Left cardiac atrium (tissue), 4 donors: ENCODE results near the gene ZC3H10. TPM values are rescaled to one million over a fixed set of nuclear protein-coding genes. Genes with fewer than 3 reads are reported as not detected.
"Not testable (repeated sequence)": the region's sequence is repeated elsewhere in the genome, so short reads cannot be mapped to it uniquely, and the experiment has no call there.

Source experiments
- ATAC-seq, 2 donors: fragments of 200-7000 bp; cut with Tn5 transposase; one replicate each; pipeline ENCODE4 v1.9.1; 2020; ENCODE audit warnings: mild to moderate bottlenecking in 2 of 2, moderate library complexity in 2 of 2
- DNase-seq: peaks from one replicate; pipeline ENCODE4 v3.0.0-alpha.2; 2020
- intact Hi-C, 2 donors: fragments of 100-400 bp; cut with DNase I; formaldehyde crosslinking; loops; one replicate each; pipeline versions ENCODE4 v1.14.1 to v1.15.1; 2022 to 2023
- total RNA-seq, 2 donors: library from RNA; stranded (reverse); fragmentation: NEBNext Ultra II Directional; extraction: Animal tissue kit (Norgen Biotek cat#: 25700); gene quantifications; one replicate each; pipeline ENCODE4 v1.2.1, GENCODE V29; 2021
- donor health status: DM: no; HTN: yes; CAD: no.
- donor health status: DM: no; HTN: yes; CAD: no; lungs with severe emphysema.
- donor health status: DM: yes; HTN: yes; CAD: no.
- donor health status: Dilated cardiomyopathy.

The ZC3H10 gene
- total RNA-seq, 2 donors from 2014 or later, result 6.6 to 7.6 TPM

DNA sequence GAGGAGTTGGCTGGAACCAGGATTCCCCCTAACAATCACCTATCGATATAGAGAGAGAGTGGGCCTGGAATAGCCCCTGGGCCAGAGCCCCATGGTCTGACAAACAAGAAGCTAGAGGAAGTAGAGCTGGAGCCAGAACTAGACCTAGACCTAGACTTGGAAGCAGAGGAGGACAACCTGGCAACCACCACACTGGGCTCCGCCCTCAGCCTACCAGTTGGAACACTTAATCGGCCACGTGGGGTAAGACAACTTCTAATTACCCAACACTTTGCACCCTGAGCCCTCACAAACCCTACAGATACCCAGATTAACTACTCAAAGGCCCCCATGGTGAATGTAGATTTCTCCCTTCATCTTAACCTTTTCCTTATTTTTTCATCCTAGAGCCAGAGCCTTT lies 18.3 kb upstream of the ZC3H10 start:
- intact Hi-C loops, result loop anchor here (10.0 kb wide), 2 partner anchors 55 to 105 kb away; partner anchors contain the start of genes SUOX (in 2 of the 2) and RPS26 (in 1 of the 2)
- DNase-seq, result no peak
- no peak for ATAC-seq

DNA sequence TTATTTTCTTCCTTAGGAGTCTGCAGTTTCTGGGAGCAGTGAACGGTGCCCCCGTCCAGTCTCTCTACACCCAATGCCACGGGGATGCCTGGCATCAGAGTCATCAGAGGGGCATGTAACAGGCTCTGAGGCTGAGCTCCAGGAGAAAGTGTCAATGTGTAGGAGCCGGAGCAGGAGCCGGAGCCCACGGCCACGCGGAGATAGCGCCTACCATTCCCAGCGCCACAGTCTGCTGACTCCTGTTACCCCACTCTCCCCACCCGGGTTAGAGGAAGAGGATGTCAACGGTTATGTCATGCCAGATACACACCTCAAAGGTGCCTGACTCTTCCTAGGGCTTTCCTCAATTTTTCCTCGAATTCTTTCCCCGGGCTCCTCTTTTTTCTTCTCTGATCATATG lies 17.0 kb upstream of the ZC3H10 start:
- ATAC-seq, result no peak
- intact Hi-C loops, result loop anchor here in 1 of 2 donors (10.0 kb wide), 2 partner anchors 56 to 106 kb away; partner anchors contain the start of genes RPS26 and SUOX

DNA sequence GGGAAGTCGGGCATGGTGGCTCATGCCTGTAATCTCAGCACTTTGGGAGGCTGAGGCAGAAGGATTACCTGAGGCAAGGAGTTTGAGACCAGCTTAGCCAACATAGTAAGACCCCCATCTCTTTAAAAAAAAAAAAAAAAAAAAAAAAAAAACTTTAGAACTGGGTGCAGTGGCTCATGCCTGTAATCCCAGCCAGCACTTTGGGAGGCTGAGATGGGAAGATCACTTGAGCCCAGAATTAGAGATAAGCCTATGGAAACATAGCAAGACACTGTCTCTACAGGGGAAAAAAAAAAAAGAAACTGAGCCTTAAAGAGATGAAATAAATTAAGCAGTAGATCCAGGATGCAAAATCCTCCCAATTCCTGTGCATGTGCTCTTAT lies 15.4 kb upstream of the ZC3H10 start:
- intact Hi-C loops, result loop anchor here in 1 of 2 donors (10.0 kb wide), 2 partner anchors 58 to 108 kb away; partner anchors contain the start of genes RPS26 and SUOX
- DNase-seq, result no peak
- ATAC-seq, result no peak

More for the DNA sequence above, 17.0 kb upstream of the ZC3H10 start:
- no peak for DNase-seq

DNA sequence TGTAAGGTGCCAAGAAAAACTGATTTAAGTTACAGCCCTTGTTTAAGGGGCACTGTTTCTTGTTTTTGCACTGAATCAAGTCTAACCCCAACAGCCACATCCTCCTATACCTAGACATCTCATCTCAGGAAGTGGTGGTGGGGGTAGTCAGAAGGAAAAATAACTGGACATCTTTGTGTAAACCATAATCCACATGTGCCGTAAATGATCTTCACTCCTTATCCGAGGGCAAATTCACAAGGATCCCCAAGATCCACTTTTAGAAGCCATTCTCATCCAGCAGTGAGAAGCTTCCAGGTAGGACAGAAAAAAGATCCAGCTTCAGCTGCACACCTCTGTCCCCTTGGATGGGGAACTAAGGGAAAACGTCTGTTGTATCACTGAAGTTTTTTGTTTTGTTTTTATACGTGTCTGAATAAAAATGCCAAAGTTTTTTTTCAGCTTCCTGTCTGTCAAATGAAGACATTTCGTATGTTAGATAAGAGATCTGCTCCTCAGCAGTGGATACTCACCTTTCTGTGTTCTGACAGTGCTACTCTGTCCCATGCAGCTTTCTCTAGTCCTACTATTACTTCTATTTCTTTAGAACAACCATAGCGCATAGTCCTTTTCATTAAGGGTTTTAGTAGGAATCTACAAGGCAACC lies 14.9 kb upstream of the ZC3H10 start:
- ATAC-seq, result no peak
- no peak for DNase-seq
- intact Hi-C loops, result loop anchor here in 1 of 2 donors (10.0 kb wide), 2 partner anchors 58 to 108 kb away; partner anchors contain the start of genes RPS26 and SUOX

DNA sequence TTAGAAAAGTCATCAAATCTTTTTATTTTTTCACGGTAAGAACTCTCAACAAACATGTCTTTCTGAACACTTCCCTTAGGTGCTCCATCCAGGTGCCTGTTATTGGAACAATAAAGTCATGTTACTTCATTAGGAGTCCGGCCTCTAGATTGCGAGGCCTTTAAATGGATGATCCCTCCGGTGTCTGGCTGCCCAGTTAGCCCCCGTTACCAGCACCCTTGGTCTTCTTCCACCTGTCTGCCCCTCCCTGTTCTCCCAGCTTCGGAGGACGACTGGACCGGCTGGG lies 14.3 kb upstream of the ZC3H10 start:
- intact Hi-C loops, result loop anchor here in 1 of 2 donors (10.0 kb wide), 2 partner anchors 59 to 109 kb away; partner anchors contain the start of genes RPS26 and SUOX
- no peak for DNase-seq
- no peak for ATAC-seq

DNA sequence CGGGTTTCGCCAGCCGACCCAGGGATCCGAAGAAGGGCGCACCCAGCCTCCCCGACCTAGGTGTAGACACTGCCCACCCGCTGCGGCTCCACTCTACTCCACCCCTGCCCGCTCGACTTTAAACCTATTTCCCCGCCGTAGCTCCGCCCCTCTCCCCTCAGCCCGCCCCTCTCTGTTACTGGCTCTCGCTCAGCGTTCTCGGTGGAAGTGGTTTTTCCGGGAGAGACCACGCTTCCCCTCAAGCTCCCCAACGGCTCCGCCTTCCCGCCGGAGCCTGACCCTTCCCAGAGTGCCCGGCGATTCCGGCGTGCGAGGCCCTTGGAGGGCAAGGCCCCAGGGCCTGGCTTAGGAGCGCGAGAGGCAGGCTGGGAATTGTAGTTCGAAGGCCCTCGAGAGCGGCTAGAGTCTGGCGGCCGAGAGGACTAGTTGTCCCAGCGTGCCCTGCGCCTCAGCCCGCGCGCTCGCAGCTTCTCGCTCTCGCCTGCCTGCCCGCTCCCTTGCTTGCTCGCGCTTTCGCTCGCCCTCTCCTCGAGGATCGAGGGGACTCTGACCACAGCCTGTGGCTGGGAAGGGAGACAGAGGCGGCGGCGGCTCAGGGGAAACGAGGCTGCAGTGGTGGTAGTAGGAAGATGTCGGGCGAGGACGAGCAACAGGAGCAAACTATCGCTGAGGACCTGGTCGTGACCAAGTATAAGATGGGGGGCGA lies 13.8 kb upstream of the ZC3H10 start, which contains the start of gene PA2G4:
TSS of gene PA2G4 (plus strand) at position 451 of the 706 bp plus-strand sequence. CDS start at position 630, 179 bp downstream.
- intact Hi-C loops, result loop anchor here in 1 of 2 donors (10.0 kb wide), 2 partner anchors 59 to 109 kb away; partner anchors contain the start of genes RPS26 and SUOX
- DNase-seq (peak; percentile 99), ATAC-seq (peak; percentile 98 to 99)

DNA sequence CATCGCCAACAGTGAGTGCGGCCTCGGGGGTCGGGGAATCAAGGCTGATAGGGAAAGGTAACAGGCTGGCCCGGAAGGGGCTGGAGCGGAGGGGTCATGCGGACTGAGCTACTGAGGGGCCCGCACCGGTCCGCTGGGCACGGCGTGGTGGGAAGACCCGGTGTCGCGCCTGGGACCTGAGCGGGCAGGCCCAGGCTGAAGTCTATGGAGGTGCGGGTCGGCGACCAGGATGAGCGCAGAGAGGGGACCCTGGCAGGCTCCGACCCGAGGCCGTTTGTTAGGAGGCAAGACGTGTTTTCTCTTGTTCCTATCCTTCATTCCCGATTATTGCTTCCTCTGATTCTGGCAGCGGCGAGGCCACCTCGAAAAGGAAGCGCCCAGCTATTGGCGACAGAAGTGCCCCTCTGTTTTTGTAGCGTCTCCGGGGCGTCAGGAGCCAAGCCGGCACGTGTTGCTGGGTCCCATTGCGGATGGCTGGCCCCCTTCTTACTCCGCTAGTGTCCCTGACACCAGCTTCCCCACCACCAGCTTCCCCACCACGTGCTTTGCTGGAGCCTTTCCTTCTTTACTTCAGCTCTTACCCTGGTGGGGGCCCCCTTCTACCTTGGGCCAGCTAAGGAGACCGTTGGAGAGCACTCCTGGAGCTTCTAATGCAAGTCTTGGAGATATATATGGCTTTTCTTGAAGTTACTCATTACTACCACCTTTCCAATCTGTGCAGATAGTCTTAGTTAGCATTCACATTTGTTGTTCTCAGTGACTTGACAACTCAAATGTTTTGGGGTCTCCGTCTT lies 13.1 kb upstream of the ZC3H10 start:
- DNase-seq (no peak), ATAC-seq (peak; percentile 27 to 45)
- intact Hi-C loops, result loop anchor here in 1 of 2 donors (10.0 kb wide), 2 partner anchors 60 to 110 kb away; partner anchors contain the start of genes RPS26 and SUOX

DNA sequence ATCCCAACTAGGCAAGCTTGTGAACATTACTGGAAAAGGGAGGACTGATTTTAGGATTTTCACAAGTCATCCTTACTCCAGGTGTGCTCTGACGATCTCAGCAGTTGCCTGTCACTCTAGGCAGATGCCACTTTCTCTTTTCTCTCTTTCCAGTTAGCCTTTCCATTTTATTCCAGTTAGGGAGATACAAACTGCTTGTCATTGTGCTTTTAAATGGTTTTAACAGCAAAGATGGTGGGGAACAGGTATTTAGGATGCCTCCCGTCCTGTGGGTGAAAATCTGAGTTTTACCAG lies 12.5 kb upstream of the ZC3H10 start:
- DNase-seq (no peak), ATAC-seq (no peak)
- intact Hi-C loops, result loop anchor here in 1 of 2 donors (10.0 kb wide), 2 partner anchors 61 to 111 kb away; partner anchors contain the start of genes RPS26 and SUOX

DNA sequence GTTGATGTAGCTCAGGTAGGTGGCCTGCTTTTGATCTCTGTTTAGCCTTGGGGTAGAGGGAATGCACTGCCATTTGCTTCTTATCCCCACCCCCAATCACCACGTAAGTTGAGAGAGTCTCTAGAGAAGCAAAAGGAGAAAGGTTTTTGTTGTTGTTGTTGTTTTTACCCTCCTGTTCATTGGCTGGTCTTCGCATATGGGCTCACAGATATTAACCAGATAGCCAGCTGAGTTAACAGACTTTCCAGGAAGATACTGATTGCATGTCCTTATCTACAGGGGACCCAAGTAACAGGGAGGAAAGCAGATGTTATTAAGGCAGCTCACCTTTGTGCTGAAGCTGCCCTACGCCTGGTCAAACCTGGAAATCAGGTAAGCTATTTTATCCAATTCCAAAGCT lies 10.8 kb upstream of the ZC3H10 start:
- intact Hi-C loops, result loop anchor here in 1 of 2 donors (10.0 kb wide), 2 partner anchors 62 to 112 kb away; partner anchors contain the start of genes RPS26 and SUOX
- ATAC-seq (no peak), DNase-seq (no peak)

DNA sequence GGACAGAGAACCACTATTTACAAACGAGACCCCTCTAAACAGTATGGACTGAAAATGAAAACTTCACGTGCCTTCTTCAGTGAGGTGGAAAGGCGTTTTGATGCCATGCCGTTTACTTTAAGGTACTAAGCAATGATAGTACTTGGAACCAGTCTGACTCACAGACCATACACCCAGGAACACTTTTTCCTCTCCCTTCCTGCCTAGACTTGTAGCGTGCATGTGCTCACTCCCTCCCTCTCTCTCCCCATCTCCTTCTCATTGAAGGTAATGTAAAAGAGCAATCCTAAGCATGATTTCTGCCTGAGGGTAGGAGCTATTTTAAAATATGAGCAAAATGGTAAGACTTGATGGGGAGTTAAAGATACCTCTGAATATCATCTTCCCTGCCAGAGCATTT lies 7.5 kb upstream of the ZC3H10 start:
- no peak for ATAC-seq
- intact Hi-C loops, result no loop called here
- no peak for DNase-seq

DNA sequence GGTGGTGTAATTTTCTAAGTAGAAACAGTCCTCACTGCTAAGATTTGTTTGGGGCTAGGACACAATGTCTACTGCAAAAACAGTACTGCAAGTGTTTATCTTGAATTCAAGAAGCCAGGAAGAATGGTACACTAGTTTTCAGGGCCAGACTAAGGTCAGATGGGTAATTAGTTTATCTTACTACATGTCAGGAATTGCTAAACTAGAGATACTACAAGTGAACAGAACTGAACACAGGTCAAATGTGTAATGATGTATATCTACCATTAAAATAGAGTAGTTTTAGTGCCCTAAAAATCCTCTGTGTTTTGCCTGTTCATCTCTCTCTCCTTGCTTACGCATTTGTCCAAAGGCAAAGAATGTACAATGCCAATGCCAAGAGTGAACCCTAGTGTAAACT lies 4.0 kb upstream of the ZC3H10 start:
- ATAC-seq (no peak), DNase-seq (no peak)
- intact Hi-C loops, result no loop called here

DNA sequence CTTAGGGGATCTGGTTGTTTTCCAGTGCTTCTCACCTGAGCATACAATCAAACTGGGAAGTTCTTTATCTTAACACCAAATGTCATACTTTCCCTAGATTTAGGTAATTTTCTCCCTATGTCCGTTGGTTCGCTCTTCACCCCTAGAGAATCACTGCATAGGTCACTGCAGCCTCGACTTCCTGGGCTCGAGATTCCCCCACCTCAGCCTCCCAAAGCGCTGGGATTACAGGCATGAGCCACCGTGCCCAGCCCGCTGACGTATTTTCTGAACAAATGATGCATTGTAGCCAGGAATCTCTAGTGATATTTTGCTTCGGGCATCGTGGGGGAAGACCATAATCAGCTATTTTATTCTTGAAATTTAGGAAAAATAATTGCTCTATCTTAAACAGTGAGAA lies 2.7 kb upstream of the ZC3H10 start:
- ATAC-seq, result no peak
- peak; percentile 53 for DNase-seq
- intact Hi-C loops, result loop anchor here in 1 of 2 donors (5.0 kb wide), 1 partner anchor 42 kb away; the partner anchor contains the start of gene MYL6

DNA sequence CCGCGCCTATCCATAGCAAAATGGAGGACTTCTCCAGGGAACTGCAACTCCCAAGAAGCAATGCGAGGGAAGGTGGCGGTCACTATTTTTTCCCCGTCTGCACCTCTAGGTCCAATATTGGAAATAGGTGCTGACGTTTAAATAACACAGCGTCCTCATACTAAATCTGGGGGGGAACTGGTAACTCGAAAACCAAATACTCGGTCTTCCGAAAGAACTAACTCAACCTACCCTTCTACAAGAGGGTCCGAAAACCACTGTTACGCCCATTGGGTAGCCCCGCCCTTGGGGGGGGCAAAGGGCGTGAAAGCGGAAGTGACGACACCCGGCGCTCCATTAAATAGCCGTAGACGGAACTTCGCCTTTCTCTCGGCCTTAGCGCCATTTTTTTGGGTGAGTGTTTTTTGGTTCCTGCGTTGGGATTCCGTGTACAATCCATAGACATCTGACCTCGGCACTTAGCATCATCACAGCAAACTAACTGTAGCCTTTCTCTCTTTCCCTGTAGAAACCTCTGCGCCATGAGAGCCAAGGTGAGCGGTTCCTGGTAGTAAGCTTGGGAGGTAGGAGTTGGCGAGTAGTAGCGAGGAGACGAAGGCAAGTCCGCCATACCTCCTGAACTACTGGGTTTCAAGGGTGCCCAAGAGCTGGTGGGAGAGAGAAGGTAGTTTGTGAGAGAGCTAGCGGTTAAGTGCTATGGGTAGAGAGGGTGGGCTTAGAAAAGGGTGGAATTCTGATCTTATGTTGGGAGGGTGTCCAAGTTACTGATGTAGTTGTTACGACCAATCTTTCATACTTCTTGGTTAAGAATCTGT lies 1.6 kb upstream of the ZC3H10 start, which contains the start of gene RPL41:
TSS of gene RPL41 (plus strand) at position 367 of the 815 bp plus-strand sequence.
- DNase-seq, result peak; percentile 94
- ATAC-seq, result peak; percentile 79
- intact Hi-C loops, result loop anchor here in 1 of 2 donors (5.0 kb wide), 1 partner anchor 41 kb away; the partner anchor contains the start of gene MYL6

DNA sequence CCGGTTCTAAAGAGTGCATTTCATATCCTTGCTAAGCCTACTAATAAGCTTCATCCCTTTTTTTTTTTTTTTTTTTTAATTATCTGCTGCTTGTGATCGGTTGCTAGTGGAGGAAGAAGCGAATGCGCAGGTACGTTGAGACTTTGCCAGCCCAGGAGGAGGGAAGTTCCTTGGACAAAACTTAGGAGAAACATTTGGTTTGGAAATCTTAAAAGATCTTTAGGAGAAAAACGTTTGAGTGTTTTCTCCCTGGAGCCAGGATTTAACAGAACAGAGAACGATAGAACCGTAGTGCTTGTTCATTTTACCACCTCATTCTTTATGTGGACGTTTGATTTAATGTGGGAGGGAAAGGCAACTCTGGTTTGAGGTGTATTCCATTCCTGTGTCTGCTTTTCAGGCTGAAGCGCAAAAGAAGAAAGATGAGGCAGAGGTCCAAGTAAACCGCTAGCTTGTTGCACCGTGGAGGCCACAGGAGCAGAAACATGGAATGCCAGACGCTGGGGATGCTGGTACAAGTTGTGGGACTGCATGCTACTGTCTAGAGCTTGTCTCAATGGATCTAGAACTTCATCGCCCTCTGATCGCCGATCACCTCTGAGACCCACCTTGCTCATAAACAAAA lies 872 bp upstream of the ZC3H10 start:
- ATAC-seq, DNase-seq: not testable (repeated sequence)
- intact Hi-C loops, result loop anchor here in 1 of 2 donors (5.0 kb wide), 1 partner anchor 40 kb away; the partner anchor contains the start of gene MYL6

DNA sequence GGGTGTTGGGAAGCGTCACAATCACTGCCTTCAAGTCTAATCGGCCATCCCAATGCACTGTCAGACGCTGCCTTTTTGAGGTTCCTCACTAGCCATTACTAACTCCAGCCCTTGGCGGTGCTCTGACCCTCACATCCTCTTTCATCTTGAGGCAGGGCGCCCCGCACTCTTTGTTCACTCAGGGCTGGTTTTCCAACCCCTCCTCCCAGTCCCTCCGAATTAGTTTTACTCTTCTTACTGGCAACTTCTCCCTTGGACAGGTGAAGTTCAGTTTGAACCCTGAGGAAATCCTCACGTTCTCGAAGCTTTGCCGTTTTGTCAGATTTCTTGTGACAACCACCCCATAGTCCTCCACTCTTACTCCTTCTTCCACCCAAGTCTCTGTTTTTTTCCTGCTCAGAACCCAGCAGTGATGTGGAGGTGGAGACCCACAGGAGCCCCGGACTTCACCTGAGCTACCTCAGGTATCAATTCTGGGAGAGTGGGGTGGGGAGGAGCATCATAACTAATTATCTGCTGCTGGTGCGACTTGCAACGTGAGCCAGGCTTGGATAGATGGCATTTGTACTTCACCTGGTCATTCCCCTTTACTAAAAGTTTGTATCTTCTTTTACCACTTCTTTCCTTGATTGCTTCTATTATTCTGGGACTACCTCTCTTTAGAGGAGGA lies 757 bp downstream of the ZC3H10 start:
- ATAC-seq, result no peak
- intact Hi-C loops, result loop anchor here in 1 of 2 donors (2.0 to 5.0 kb wide), 2 partner anchors 38 to 70 kb away; partner anchors contain the start of genes MYL6 and SMARCC2
- no peak for DNase-seq

DNA sequence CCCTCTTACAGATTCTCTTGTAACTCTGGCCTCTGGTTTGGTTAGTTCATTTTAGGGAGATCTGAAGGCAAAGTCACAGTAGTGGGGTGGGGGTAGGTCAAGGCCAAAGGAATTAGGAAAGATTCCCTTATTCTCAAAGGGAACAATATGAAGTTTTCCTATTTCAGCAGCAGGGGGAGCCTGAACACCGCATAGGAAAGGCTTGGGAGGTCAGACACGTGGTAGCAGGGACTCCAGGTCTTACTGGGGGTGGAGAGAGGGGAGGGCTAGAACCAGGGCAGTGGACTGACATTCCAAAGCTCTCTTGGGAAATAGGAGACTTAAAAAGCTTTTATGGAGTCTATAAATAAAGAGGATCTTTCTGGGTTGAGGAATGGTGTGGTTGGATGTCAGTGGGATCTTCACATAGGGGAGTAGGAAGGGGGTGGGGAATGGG lies 1.3 kb downstream of the ZC3H10 start:
- ATAC-seq (peak; percentile 48 to 53), DNase-seq (peak; percentile 81)
- intact Hi-C loops, result loop anchor here in 1 of 2 donors (2.0 to 5.0 kb wide), 2 partner anchors 38 to 69 kb away; partner anchors contain the start of genes MYL6 and SMARCC2
